Epithelial cell of proximal tubule (primary cell): ENCODE measurements around the gene MFAP5. TPM values are rescaled to one million over a fixed set of nuclear protein-coding genes. Genes with fewer than 3 reads are reported as not detected.

Experiments
- DNase-seq: peaks from one replicate; pipeline ENCODE4 v3.0.0-alpha.2; 2011; ENCODE audit warnings: low read depth
- H3K4me3 ChIP-seq: 2 replicates; pipeline ENCODE4 v1.5.1; 2011; ENCODE audit warnings: low read depth, mild to moderate bottlenecking, low read length
- total RNA-seq: library from RNA; depleted of rRNA; stranded (reverse); fragments of >200 nt; gene quantifications from 2 replicates; pipeline ENCODE4 v1.2.3, GENCODE V29; 2015
- TF ChIP-seq, protein P1 (sequence below): conservative IDR thresholded peaks from 2 replicates; pipeline ENCODE4 v1.5.1; 2012; ENCODE audit warnings: low read depth, mild to moderate bottlenecking, low read length

The MFAP5 gene
- total RNA-seq, 1 donor from 2014 or later = 0.75 TPM

DNA sequence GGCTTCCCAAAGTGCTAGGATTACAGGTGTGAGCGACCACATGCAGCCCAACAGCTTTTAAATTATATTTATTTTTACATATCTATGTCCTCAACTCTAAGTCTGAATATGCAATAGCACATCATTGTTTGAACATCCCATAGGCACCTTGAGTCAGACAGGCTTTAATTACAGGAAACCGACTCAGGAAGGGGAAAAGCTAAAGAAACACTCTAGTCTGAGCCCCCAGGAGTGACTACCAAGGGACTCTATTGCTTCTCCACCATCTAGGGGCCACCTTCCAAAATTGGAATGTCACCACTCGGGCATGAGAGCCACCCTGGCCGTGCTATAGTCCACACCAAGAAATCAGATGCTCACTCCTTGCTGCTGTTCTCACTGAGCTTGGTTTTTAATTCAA is 14.0 kb upstream of the MFAP5 start:
- TF ChIP-seq, protein P1, sequence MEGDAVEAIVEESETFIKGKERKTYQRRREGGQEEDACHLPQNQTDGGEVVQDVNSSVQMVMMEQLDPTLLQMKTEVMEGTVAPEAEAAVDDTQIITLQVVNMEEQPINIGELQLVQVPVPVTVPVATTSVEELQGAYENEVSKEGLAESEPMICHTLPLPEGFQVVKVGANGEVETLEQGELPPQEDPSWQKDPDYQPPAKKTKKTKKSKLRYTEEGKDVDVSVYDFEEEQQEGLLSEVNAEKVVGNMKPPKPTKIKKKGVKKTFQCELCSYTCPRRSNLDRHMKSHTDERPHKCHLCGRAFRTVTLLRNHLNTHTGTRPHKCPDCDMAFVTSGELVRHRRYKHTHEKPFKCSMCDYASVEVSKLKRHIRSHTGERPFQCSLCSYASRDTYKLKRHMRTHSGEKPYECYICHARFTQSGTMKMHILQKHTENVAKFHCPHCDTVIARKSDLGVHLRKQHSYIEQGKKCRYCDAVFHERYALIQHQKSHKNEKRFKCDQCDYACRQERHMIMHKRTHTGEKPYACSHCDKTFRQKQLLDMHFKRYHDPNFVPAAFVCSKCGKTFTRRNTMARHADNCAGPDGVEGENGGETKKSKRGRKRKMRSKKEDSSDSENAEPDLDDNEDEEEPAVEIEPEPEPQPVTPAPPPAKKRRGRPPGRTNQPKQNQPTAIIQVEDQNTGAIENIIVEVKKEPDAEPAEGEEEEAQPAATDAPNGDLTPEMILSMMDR = no peak
- no peak overlapping the region for H3K4me3 ChIP-seq
- DNase-seq = no peak

DNA sequence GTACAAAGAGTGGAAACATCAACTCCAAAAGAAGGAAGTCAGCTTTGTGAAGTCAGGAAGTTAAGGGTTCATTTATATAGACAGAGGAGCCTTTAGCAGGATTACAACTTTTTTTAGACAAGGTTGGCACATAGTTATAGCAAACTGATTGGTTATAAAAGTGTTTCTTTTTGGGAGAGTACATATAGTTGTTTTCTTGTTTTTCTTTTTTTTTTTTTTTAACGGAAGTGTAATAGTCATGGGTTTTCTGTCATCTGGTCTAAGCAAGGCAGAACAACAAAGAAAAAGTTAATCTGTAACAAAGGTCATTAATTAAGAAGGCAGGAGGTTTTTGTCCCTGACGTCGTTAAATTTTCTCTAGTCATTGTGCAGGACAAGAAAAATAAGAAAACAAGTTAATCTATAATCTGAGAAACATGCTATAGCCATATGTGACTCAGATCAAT is 13.0 kb upstream of the MFAP5 start:
- TF ChIP-seq, protein P1 = no peak
- peak; percentile 94 for DNase-seq
- no peak overlapping the region for H3K4me3 ChIP-seq

DNA sequence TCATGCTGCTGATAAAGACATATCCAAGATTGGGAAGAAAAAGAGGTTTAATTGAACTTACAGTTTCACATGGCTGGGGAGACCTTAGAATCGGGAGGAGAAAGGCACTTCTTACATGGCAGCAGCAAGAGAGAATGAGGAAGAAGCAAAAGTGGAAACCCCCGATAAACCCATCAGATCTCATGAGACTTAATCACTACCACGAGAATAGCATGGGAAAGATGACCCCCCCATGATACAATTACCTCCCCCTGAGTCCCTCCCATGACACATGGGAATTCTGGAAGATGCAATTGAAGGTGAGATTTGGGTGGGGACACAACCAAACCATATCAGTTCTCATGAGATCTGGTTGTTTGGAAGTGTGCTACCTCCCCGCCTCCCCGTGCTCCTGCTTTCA is 9.8 kb upstream of the MFAP5 start:
- TF ChIP-seq, protein P1 = no peak
- DNase-seq = no peak
- no peak overlapping the region for H3K4me3 ChIP-seq

DNA sequence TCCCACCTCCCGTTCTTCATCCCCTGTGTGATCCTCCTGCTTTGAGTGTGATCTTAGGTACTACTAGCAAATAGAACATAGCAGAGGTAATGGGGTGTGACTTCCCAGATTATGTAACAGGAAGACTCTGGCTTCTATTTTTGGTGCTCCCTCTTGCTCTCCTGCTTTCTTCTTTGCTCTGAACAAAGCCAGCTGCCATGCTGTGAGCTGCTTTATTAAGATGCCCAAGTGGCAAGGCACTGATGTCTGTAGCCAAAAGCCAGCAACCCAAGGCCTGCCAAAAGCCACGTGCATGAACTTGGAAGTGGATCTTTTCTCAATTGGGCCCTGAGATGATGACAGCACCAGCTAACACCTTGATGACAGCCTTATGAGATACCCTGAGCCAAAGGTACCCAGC is 5.8 kb upstream of the MFAP5 start:
- no peak for DNase-seq
- TF ChIP-seq, protein P1 = no peak
- H3K4me3 ChIP-seq = no peak overlapping the region

DNA sequence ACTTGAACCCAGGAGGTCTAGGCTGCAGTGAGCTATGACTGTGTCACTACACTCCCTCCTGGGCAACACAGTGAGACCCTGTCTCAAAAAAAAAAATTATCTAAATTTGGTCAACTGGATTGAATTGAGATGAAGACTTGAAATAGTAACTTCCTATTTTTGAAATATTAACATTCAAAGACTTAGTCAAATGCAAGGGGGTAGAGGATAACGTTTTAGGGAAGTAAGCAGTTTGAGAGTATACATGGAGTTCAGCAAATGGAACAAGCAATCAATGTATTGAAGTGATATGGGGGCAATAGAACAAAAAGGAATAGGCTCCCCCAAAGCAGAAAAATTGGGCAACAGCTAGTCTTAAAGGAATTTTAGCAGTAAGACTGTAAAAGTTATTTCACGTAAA is 4.6 kb upstream of the MFAP5 start:
- no peak for DNase-seq
- no peak overlapping the region for H3K4me3 ChIP-seq
- TF ChIP-seq, protein P1 = no peak

DNA sequence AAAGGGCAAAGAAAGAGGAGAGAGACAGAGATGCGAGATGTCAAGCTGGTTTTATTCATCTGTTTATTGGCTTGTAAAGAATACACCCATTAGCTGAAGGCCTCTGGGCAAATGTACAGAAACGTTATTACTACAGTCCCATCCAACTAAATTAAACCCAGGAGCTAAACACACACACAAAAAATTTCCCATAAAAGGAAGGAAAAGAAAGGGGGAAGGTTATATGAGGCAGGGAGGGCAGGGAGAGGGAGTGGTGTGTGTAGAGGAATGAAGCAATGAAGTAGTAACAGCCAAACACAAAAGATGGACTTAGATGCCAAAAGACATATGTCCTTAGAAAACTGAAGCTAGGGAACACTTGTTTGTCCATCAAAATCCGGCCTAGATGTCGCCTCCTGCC is 3.1 kb upstream of the MFAP5 start:
- TF ChIP-seq, protein P1 = no peak
- H3K4me3 ChIP-seq = no peak overlapping the region
- DNase-seq = no peak

DNA sequence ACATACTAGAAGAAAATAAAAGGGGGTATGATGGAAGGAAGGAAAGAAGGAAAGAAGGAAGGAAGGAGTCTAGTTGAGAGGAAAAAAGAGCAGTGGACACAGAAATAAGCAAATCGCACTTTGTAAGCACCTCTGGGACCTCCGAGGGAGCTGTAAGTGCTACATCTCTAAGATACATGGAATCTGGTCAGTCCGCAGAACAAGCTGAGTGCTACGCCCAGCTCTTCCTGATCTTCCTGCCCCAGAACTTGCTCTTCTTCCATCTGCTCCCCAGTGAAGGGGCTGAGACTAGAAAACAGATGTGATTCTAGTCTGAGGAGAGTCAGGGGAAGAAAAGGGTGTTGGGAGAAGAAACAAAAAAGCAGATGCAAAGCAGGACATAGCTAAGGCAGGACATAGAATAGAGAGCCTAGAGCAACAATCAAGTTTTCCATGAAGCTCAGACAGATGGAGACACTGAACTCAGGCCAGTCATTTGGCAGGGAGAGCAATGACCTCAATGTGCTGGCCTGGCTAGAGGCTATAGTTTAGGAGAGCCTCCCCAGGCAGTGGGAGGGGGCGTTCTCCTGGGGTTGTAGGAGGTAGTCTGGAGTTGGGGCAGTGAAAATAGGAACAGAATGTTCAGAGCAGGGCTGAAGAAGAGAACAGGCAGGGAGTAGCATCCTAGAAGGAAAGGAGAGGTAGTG is 1.7 kb upstream of the MFAP5 start:
- no peak overlapping the region for H3K4me3 ChIP-seq
- DNase-seq = no peak
- TF ChIP-seq, protein P1 = no peak
